PFSK-1 (cell line): Measurements from ENCODE around the gene MCOLN1.

ENCODE experiments used
- POLR2AphosphoS5 ChIP-seq: IDR thresholded peaks from 2 replicates; pipeline ENCODE4 v1.6.1; 2012; ENCODE audit warnings: low read depth, mild to moderate bottlenecking, control low read depth, low read length, moderate library complexity
- SIN3A ChIP-seq: IDR thresholded peaks from 2 replicates; pipeline ENCODE4 v1.6.1; 2012; ENCODE audit warnings: mild to moderate bottlenecking, low read length, moderate library complexity, borderline replicate concordance; ENCODE audit not compliant: insufficient read depth
- TAF1 ChIP-seq: IDR thresholded peaks from 2 replicates; pipeline ENCODE4 v1.6.1; 2012; ENCODE audit warnings: low read length, control low read depth, borderline replicate concordance; ENCODE audit not compliant: insufficient read depth
- TF ChIP-seq, protein P1 (sequence below), 2 experiments: IDR thresholded peaks; 2 replicates each; pipeline versions ENCODE4 v1.6.1 to v1.8.0; 2011 to 2012; ENCODE audit warnings: low read depth in 2 of 2, low read length in 2 of 2, control low read depth in 1 of 2, inconsistent platforms in 1 of 2, mild to moderate bottlenecking in 1 of 2, moderate library complexity in 1 of 2; ENCODE audit not compliant: insufficient read depth in 1 of 2

DNA sequence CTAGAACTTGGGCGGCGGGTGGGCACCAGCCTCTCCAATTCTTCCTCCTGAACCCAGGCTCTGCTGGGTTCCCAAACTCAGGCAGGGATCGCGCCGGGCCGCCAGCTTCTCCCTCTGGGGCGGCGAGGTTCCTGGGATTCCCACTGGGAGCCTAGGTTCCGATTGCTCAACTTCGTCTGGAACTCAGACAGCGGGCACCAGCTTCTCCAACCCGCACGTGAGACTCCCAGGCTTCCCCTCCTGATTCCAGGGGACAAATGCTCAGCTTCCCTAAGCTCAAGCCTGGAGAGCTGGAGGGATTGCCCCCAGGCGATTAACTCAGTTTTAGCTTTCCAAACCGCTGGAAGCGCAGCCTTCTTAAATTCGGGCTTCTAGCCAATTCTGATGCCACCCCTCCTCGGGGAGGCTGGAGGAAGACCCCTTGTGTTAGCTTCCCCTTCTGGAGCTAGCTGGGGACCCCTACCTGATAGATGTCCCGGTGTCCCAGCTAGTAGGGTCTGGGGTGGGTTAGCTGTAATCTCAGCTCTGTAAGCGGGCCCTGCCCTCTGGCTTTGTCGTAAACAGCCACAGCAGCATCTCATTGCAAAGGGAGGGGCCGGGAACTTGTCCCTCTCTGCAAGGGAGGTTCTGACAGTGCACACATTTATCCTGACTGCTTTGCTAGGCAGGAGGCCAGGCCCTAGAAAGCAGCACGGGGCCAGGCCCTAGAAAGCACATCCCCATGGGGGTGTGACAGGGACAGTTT lies 671 bp downstream of the MCOLN1 start:
- TF ChIP-seq, protein P1, sequence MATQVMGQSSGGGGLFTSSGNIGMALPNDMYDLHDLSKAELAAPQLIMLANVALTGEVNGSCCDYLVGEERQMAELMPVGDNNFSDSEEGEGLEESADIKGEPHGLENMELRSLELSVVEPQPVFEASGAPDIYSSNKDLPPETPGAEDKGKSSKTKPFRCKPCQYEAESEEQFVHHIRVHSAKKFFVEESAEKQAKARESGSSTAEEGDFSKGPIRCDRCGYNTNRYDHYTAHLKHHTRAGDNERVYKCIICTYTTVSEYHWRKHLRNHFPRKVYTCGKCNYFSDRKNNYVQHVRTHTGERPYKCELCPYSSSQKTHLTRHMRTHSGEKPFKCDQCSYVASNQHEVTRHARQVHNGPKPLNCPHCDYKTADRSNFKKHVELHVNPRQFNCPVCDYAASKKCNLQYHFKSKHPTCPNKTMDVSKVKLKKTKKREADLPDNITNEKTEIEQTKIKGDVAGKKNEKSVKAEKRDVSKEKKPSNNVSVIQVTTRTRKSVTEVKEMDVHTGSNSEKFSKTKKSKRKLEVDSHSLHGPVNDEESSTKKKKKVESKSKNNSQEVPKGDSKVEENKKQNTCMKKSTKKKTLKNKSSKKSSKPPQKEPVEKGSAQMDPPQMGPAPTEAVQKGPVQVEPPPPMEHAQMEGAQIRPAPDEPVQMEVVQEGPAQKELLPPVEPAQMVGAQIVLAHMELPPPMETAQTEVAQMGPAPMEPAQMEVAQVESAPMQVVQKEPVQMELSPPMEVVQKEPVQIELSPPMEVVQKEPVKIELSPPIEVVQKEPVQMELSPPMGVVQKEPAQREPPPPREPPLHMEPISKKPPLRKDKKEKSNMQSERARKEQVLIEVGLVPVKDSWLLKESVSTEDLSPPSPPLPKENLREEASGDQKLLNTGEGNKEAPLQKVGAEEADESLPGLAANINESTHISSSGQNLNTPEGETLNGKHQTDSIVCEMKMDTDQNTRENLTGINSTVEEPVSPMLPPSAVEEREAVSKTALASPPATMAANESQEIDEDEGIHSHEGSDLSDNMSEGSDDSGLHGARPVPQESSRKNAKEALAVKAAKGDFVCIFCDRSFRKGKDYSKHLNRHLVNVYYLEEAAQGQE (IDR thresholded peaks at IDR 0.05; ENCODE audit: insufficient read depth in 1 of 2, low read depth in 2 of 2, low read length in 2 of 2), result no peak
- no peak for TF ChIP-seq POLR2AphosphoS5
- TF ChIP-seq SIN3A, result no peak
- TF ChIP-seq TAF1, result no peak
